DND-41 (cell line): Measurements from ENCODE around the gene KANSL1.

Source experiments
- ATAC-seq: fragments of 200-7000 bp; cut with Tn5 transposase; 3 replicates; pipeline ENCODE4 v1.9.1; 2021; ENCODE audit warnings: low read depth; ENCODE audit not compliant: insufficient read depth
- DNase-seq: peaks from one replicate; pipeline ENCODE4 v3.0.0-alpha.2; 2020
- H2AFZ ChIP-seq: 2 replicates; pipeline ENCODE4 v1.6.0; 2012; ENCODE audit warnings: low read depth, low read length
- H3K27ac ChIP-seq: 2 replicates; pipeline ENCODE4 v1.5.1; 2012; ENCODE audit warnings: low read length, inconsistent platforms
- H3K27me3 ChIP-seq: fragments of 200-600 bp; sonication (generic); 2 replicates; pipeline ENCODE4 v1.6.0; 2012; ENCODE audit warnings: low read length, mild to moderate bottlenecking, inconsistent platforms; ENCODE audit not compliant: insufficient read depth, poor library complexity
- H3K36me3 ChIP-seq: 2 replicates; pipeline ENCODE4 v1.5.1; 2012; ENCODE audit warnings: low read length, inconsistent platforms; ENCODE audit not compliant: insufficient read depth
- H3K4me1 ChIP-seq: 2 replicates; pipeline ENCODE4 v1.5.1; 2012; ENCODE audit warnings: mild to moderate bottlenecking, low read length; ENCODE audit not compliant: insufficient read depth
- H3K4me2 ChIP-seq: 2 replicates; pipeline ENCODE4 v1.6.0; 2012; ENCODE audit warnings: mild to moderate bottlenecking, moderate library complexity, low read length, inconsistent platforms; ENCODE audit not compliant: insufficient read depth
- H3K4me3 ChIP-seq, 2 experiments: fragments of 200-600 bp in 1 of 2; shearing (Covaris generic) in 1 of 2; 2 replicates each; pipeline ENCODE4 v1.5.1; 2012 to 2016; ENCODE audit warnings: inconsistent platforms in 2 of 2, low read length in 2 of 2, mild to moderate bottlenecking in 2 of 2, low read depth in 1 of 2, moderate library complexity in 1 of 2
- H3K79me2 ChIP-seq: 2 replicates; pipeline ENCODE4 v1.6.0; 2012; ENCODE audit warnings: low read length, inconsistent platforms; ENCODE audit not compliant: insufficient read depth
- H3K9ac ChIP-seq: 2 replicates; pipeline ENCODE4 v1.6.0; 2012; ENCODE audit warnings: low read depth, mild to moderate bottlenecking, inconsistent platforms, low read length, moderate library complexity
- H3K9me3 ChIP-seq: 2 replicates; pipeline ENCODE4 v1.5.1; 2012; ENCODE audit warnings: low read length, moderate library complexity, mild to moderate bottlenecking, inconsistent platforms; ENCODE audit not compliant: insufficient read depth, severe bottlenecking
- H4K20me1 ChIP-seq: 2 replicates; pipeline ENCODE4 v1.6.0; 2012; ENCODE audit warnings: low read length; ENCODE audit not compliant: insufficient read depth
- CTCF ChIP-seq: IDR thresholded peaks from 2 replicates; pipeline ENCODE4 v1.5.1; 2012; ENCODE audit warnings: borderline replicate concordance, low read length, moderate library complexity, mild to moderate bottlenecking; ENCODE audit not compliant: poor library complexity, severe bottlenecking; ENCODE audit errors: extremely low read depth
- EZH2 ChIP-seq: IDR thresholded peaks from 3 replicates; pipeline ENCODE4 v1.6.1; 2012; ENCODE audit warnings: borderline replicate concordance, low read depth, mild to moderate bottlenecking, moderate library complexity, low read length, inconsistent platforms; ENCODE audit not compliant: severe bottlenecking

KANSL1 gene

GRCh38 chr17:46120078-46120477, 73.2 kb downstream of the KANSL1 start:
- Histone ChIP-seq H3K4me3 (no peak overlapping the region), H3K27me3 (no peaks in the 10 kb centered on the region), H3K4me2 (no peak overlapping the region), H3K36me3 (peaks cover 6% of the 10 kb centered on the region; the same call in 1 of the 2 replicates), H4K20me1 (peaks cover 94% of the 10 kb centered on the region), H3K4me1 (no peaks in the 10 kb centered on the region), H3K27ac (no peak overlapping the region), H3K79me2 (peaks cover 99% of the 10 kb centered on the region), H3K9ac (no peak overlapping the region), H2AFZ (no peak overlapping the region), H3K9me3 (no peaks in the 10 kb centered on the region)
- DNase-seq (no peak), ATAC-seq (no peak)
- TF ChIP-seq EZH2 (no peak), CTCF (no peak)

GRCh38 chr17:46118964-46119363, 74.3 kb downstream of the KANSL1 start:
- H3K27me3 ChIP-seq: no peaks in the 10 kb centered on the region
- peaks cover 95% of the 10 kb centered on the region for H4K20me1 ChIP-seq
- no peak overlapping the region for H2AFZ ChIP-seq
- H3K36me3 ChIP-seq: peaks cover 5% of the 10 kb centered on the region; the same call in 1 of the 2 replicates
- no peaks in the 10 kb centered on the region for H3K4me1 ChIP-seq
- H3K4me2 ChIP-seq: no peak overlapping the region
- no peak overlapping the region for H3K9ac ChIP-seq
- DNase-seq (no peak), ATAC-seq (no peak)
- H3K9me3 ChIP-seq: no peaks in the 10 kb centered on the region
- H3K27ac ChIP-seq: no peak overlapping the region
- H3K79me2 ChIP-seq: peaks cover 100% of the 10 kb centered on the region
- TF ChIP-seq EZH2 (no peak), CTCF (no peak)
- H3K4me3 ChIP-seq: no peak overlapping the region

GRCh38 chr17:46117850-46118696, 75.2 kb downstream of the KANSL1 start:
- Histone ChIP-seq H2AFZ (no peak overlapping the region), H3K9me3 (no peaks in the 10 kb centered on the region), H4K20me1 (peaks cover 94% of the 10 kb centered on the region), H3K4me1 (no peaks in the 10 kb centered on the region), H3K9ac (no peak overlapping the region), H3K27ac (no peak overlapping the region), H3K79me2 (peaks cover 100% of the 10 kb centered on the region), H3K4me3 (no peak overlapping the region), H3K36me3 (peaks cover 2% of the 10 kb centered on the region; the same call in 1 of the 2 replicates), H3K4me2 (no peak overlapping the region), H3K27me3 (no peaks in the 10 kb centered on the region)
- no peak for ATAC-seq
- TF ChIP-seq CTCF: no peak
- no peak for TF ChIP-seq EZH2
- DNase-seq: no peak
